H1 (cell line): ENCODE data around the gene MILR1. TPM values are rescaled to one million over a fixed set of nuclear protein-coding genes. Genes with fewer than 3 reads are reported as not detected.

Experiments used
- CTCF ChIA-PET: fragments of 300-600 bp; sonication (Branson Sonifier 250); formaldehyde crosslinking; loops from one replicate; lab custom pipeline; 2021; ENCODE audit not compliant: partially characterized antibody; lab: Charles Lee
- POLR2A ChIA-PET: fragments of 300-600 bp; sonication (Branson Sonifier 250); formaldehyde crosslinking; loops from one replicate; lab custom pipeline; 2021; ENCODE audit warnings: inconsistent platforms; ENCODE audit not compliant: partially characterized antibody; lab: Charles Lee
- DNase-seq, 2 experiments: peaks; one replicate each; pipeline versions ENCODE4 v3.0.0 to v3.0.0-alpha.2; 2010 to 2022; ENCODE audit warnings: low spot score in 2 of 2, low read depth in 1 of 2, mixed read lengths in 1 of 2
- FAIRE-seq: peaks from 2 replicates; lab custom pipeline; 2011; peaks lifted over from hg19 to GRCh38; lab: Jason Lieb, UNC
- H2AFZ ChIP-seq: 2 replicates; pipeline ENCODE4 v1.8.1; 2012; ENCODE audit warnings: low read length, inconsistent platforms
- H2AK5ac ChIP-seq: 2 replicates; pipeline ENCODE4 v1.6.1; 2013; ENCODE audit warnings: low read depth, low read length
- H2BK120ac ChIP-seq: replicated peaks from 2 replicates; pipeline ENCODE3; 2013; ENCODE audit warnings: low read depth, low read length, inconsistent platforms
- H2BK12ac ChIP-seq: 2 replicates; pipeline ENCODE4 v1.6.1; 2013; ENCODE audit warnings: low read depth, low read length
- H2BK15ac ChIP-seq: 2 replicates; pipeline ENCODE4 v1.6.1; 2013; ENCODE audit warnings: low read length
- H2BK20ac ChIP-seq: 2 replicates; pipeline ENCODE4 v1.6.1; 2013; ENCODE audit warnings: low read length
- H2BK5ac ChIP-seq: 2 replicates; pipeline ENCODE4 v1.6.1; 2013; ENCODE audit warnings: low read depth, low read length
- H3K14ac ChIP-seq: 2 replicates; pipeline ENCODE4 v1.6.1; 2013; ENCODE audit warnings: inconsistent platforms; ENCODE audit not compliant: insufficient read length
- H3K18ac ChIP-seq: 2 replicates; pipeline ENCODE4 v1.6.1; 2013; ENCODE audit warnings: low read length; ENCODE audit errors: extremely low read depth
- H3K23ac ChIP-seq: 2 replicates; pipeline ENCODE4 v1.6.1; 2013; ENCODE audit warnings: inconsistent platforms; ENCODE audit not compliant: insufficient read length
- H3K23me2 ChIP-seq: 2 replicates; pipeline ENCODE4 v1.6.1; 2013; ENCODE audit warnings: low read depth, low read length
- H3K27ac ChIP-seq: 2 replicates; pipeline ENCODE4 v1.6.1; 2011; ENCODE audit warnings: low read depth, low read length, inconsistent platforms
- H3K27me3 ChIP-seq, 4 experiments: replicated peaks in 1 of 4; 1 replicate in 1 of 4; 2 replicates in 3 of 4; pipeline versions ENCODE4 v1.6.1 to v1.8.1; 2011 to 2013; ENCODE audit warnings: low read length in 3 of 4, mild to moderate bottlenecking in 3 of 4, inconsistent platforms in 2 of 4, mixed read lengths in 2 of 4, moderate library complexity in 1 of 4; ENCODE audit not compliant: control insufficient read depth in 3 of 4, insufficient read depth in 3 of 4; ENCODE audit errors: extremely low read depth in 1 of 4
- H3K36me3 ChIP-seq, 4 experiments: 2 replicates each; pipeline versions ENCODE4 v1.6.1 to v1.8.1; 2011 to 2013; ENCODE audit warnings: mild to moderate bottlenecking in 4 of 4, low read length in 3 of 4, moderate library complexity in 2 of 4, control low read depth in 1 of 4, inconsistent platforms in 1 of 4; ENCODE audit not compliant: insufficient read depth in 4 of 4, control insufficient read depth in 2 of 4
- H3K4ac ChIP-seq: replicated peaks from 2 replicates; pipeline ENCODE3; 2013; ENCODE audit warnings: low read length, low read depth, mixed read lengths, inconsistent platforms; ENCODE audit not compliant: insufficient read length
- H3K4me1 ChIP-seq, 4 experiments: replicated peaks in 1 of 4; 1 replicate in 1 of 4; 2 replicates in 3 of 4; pipeline versions ENCODE4 v1.6.1 to v1.8.1; 2011 to 2013; ENCODE audit warnings: low read length in 3 of 4, inconsistent platforms in 2 of 4, mixed read lengths in 1 of 4; ENCODE audit not compliant: insufficient read depth in 4 of 4, control insufficient read depth in 3 of 4
- H3K4me2 ChIP-seq, 2 experiments: 2 replicates each; pipeline versions ENCODE4 v1.6.1 to v1.8.1; 2011 to 2013; ENCODE audit warnings: low read depth in 2 of 2, low read length in 2 of 2, control low read depth in 1 of 2, inconsistent platforms in 1 of 2, mild to moderate bottlenecking in 1 of 2; ENCODE audit not compliant: insufficient read depth in 1 of 2
- H3K4me3 ChIP-seq, 4 experiments: fragments of 200-600, 300-600 bp in 1 of 4; sonication (generic), shearing (Covaris generic), sonication (Bioruptor Twin) in 1 of 4; 2 replicates each; pipeline versions ENCODE4 v1.5.1 to v1.8.1; 2011 to 2016; ENCODE audit warnings: low read length in 4 of 4, low read depth in 3 of 4, control low read depth in 2 of 4, inconsistent platforms in 2 of 4, mild to moderate bottlenecking in 2 of 4, mixed read lengths in 1 of 4, moderate library complexity in 1 of 4; ENCODE audit not compliant: insufficient read depth in 2 of 4; ENCODE audit errors: extremely low read depth in 1 of 4
- H3K56ac ChIP-seq: replicated peaks from 2 replicates; pipeline ENCODE3; 2013; ENCODE audit warnings: low read depth, mild to moderate bottlenecking, mixed read lengths, low read length, inconsistent platforms; ENCODE audit not compliant: insufficient read length
- H3K79me1 ChIP-seq: 2 replicates; pipeline ENCODE4 v1.6.1; 2013; ENCODE audit warnings: low read depth, low read length, control low read depth
- H3K79me2 ChIP-seq, 2 experiments: 2 replicates each; pipeline versions ENCODE4 v1.6.1 to v1.8.1; 2012 to 2013; ENCODE audit warnings: low read length in 2 of 2, mild to moderate bottlenecking in 2 of 2, inconsistent platforms in 1 of 2; ENCODE audit not compliant: insufficient read depth in 2 of 2, control insufficient read depth in 1 of 2
- H3K9ac ChIP-seq, 4 experiments: replicated peaks in 1 of 4; 1 replicate in 1 of 4; 2 replicates in 3 of 4; pipeline versions ENCODE4 v1.6.1 to v1.8.1; 2011 to 2013; ENCODE audit warnings: low read depth in 3 of 4, low read length in 3 of 4, control low read depth in 2 of 4, mild to moderate bottlenecking in 2 of 4, moderate library complexity in 2 of 4, inconsistent platforms in 1 of 4; ENCODE audit errors: extremely low read depth in 1 of 4
- H3K9me3 ChIP-seq, 2 experiments: 2 replicates each; pipeline versions ENCODE4 v1.6.1 to v1.8.1; 2012 to 2013; ENCODE audit warnings: mild to moderate bottlenecking in 2 of 2, moderate library complexity in 2 of 2, control low read depth in 1 of 2, inconsistent platforms in 1 of 2, low read depth in 1 of 2, low read length in 1 of 2, mixed read lengths in 1 of 2; ENCODE audit not compliant: insufficient read depth in 2 of 2
- H4K20me1 ChIP-seq, 2 experiments: replicated peaks in 1 of 2; 2 replicates each; pipeline versions ENCODE3 to v1.8.1; 2011 to 2013; ENCODE audit warnings: inconsistent platforms in 2 of 2, low read length in 2 of 2, mild to moderate bottlenecking in 1 of 2; ENCODE audit not compliant: insufficient read depth in 2 of 2, control insufficient read depth in 1 of 2
- H4K5ac ChIP-seq: 2 replicates; pipeline ENCODE4 v1.6.1; 2013; ENCODE audit warnings: low read length, low read depth, mixed read lengths, inconsistent platforms; ENCODE audit not compliant: insufficient read length
- H4K8ac ChIP-seq: 2 replicates; pipeline ENCODE4 v1.8.0; 2013; ENCODE audit warnings: mild to moderate bottlenecking, moderate library complexity, low read length, inconsistent platforms; ENCODE audit not compliant: insufficient read depth; ENCODE audit errors: extremely low read depth
- H4K91ac ChIP-seq: replicated peaks from 2 replicates; pipeline ENCODE3; 2013; ENCODE audit warnings: low read length, mixed read lengths, inconsistent platforms; ENCODE audit not compliant: insufficient read length
- SAP30 ChIP-seq: fragments of 300-600 bp; sonication (generic); IDR thresholded peaks from 2 replicates; pipeline ENCODE4 v1.7.1; 2012; ENCODE audit warnings: low read length, moderate library complexity, mild to moderate bottlenecking, inconsistent platforms; ENCODE audit not compliant: insufficient read depth, insufficient replicate concordance
- SP1 ChIP-seq: IDR thresholded peaks from 2 replicates; pipeline ENCODE4 v1.6.1; 2011; ENCODE audit warnings: low read depth, low read length
- SUZ12 ChIP-seq: fragments of 200-600 bp; sonication (generic); IDR thresholded peaks from 2 replicates; pipeline ENCODE4 v1.6.1; 2012; ENCODE audit warnings: mild to moderate bottlenecking, inconsistent platforms, low read length, moderate library complexity, mixed read lengths
- TBP ChIP-seq: IDR thresholded peaks from 2 replicates; pipeline ENCODE4 v1.6.1; 2011; ENCODE audit warnings: low read depth, low read length, improper control_type of control experiment
- TEAD4 ChIP-seq: IDR thresholded peaks from 2 replicates; pipeline ENCODE4 v1.6.1; 2012; ENCODE audit warnings: low read depth, low read length, inconsistent platforms, mixed read lengths
- WGBS, 2 experiments: shearing (Covaris generic) in 1 of 2; methylation state at CpG; one replicate each; pipeline versions ENCODE4 v1.1.6 to v1.1.7; 2013 to 2015; ENCODE audit warnings: low lambda C conversion rate in 2 of 2, mixed read lengths in 2 of 2, inconsistent platforms in 1 of 2, low coverage in 1 of 2, missing lambda C conversion rate in 1 of 2; ENCODE audit not compliant: insufficient replicate concordance in 2 of 2, insufficient coverage in 1 of 2, insufficient read length in 1 of 2; ENCODE audit errors: extremely low coverage in 1 of 2, missing lambda C conversion rate in 1 of 2; 5-methylcytosine and 5-hydroxymethylcytosine counted together
- polyA plus RNA-seq, 7 experiments: library from polyadenylated mRNA; depleted of rRNA in 3 of 7; stranded (reverse) in 5 of 7; unstranded in 2 of 7; fragments of >200 nt in 5 of 7; fragments of 200-250 nt in 2 of 7; gene quantifications; 1 replicate in 5 of 7; 2 replicates in 1 of 7; 4 replicates in 1 of 7; pipeline versions ENCODE4 v1.2.1 to v1.2.3, GENCODE V29; 2011 to 2013; ENCODE audit warnings: missing spikeins in 2 of 7, mixed read lengths in 2 of 7
- total RNA-seq: library from RNA; stranded (reverse); fragmentation: NEBNext Ultra II Directional; extraction: Animal tissue kit (Norgen Biotek cat#: 25700); gene quantifications from 2 replicates; pipeline ENCODE4 v1.2.1, GENCODE V29; 2021

The MILR1 gene
- total and polyA plus RNA-seq, 2 of the 8 experiments (the other 6 are each of a cell fraction or from before 2014, with no cell fraction given): not detected

DNA sequence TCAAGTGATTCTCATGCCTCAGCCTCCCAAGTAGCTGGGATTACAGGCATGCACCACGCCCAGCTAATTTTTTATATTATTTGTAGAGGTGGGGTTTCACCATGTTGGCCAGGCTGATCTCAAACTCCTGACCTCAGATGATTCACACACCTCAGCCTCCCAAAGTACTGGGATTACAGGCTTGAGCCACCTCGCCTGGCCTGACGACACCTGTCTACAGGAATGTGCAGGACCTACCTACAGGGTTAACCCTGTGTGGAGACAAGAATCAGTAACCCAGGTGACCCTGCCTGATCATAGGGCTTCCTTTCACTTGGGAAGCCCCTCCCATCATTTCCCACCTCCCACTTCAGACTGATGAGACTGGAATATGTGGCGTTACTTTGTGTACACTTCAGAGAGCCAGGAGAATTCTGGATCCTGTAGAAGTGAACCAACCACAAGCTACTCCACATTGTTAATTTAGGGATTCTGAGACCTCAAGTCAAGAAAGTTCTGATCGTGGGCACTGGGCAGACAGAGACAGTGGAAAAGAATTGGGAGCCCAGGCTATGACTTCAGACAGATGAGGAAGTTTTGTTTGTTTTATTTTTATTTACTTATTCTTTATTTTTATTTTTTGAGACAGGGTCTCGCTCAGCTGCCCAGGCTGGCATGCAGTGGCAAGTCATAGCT is 5.7 kb upstream of the MILR1 start:
- no peak for DNase-seq
- no peak overlapping the region for H2BK5ac ChIP-seq
- ChIA-PET POLR2A (interaction anchor here (1.0 kb wide), 2 partner anchors 54 to 62 kb away, joined by 3 to 4 read pairs; partner anchors contain the start of gene POLG2), CTCF (interaction anchor here (0.6 to 2.6 kb wide), 4 partner anchors 19 to 122 kb away, joined by 3 to 9 read pairs (median 4); no protein-coding TSS in a partner anchor)
- H3K9ac ChIP-seq: no peak overlapping the region
- H3K14ac ChIP-seq: no peak overlapping the region
- H2AK5ac ChIP-seq: no peak overlapping the region
- 86% methylated on average over 6 of the region's 6 CpGs; no CpG with 5 or more reads in 1 of the 2 experiments for WGBS, 2 experiments
- no peaks in the 10 kb centered on the region for H3K23me2 ChIP-seq
- H4K20me1 ChIP-seq: no peaks in the 10 kb centered on the region
- no peak overlapping the region for H4K5ac ChIP-seq
- no peak overlapping the region for H4K91ac ChIP-seq
- H3K18ac ChIP-seq: no peak overlapping the region
- no peak for FAIRE-seq
- no peak for TF ChIP-seq TBP
- TF ChIP-seq SAP30: no peak
- no peak for TF ChIP-seq SP1
- TF ChIP-seq SUZ12: no peak
- TF ChIP-seq TEAD4: no peak
- no peak overlapping the region for H3K27ac ChIP-seq
- H3K4me3 ChIP-seq: no peak overlapping the region
- no peak overlapping the region for H2BK12ac ChIP-seq
- no peak overlapping the region for H2BK20ac ChIP-seq
- H3K56ac ChIP-seq: no peak overlapping the region
- H2BK120ac ChIP-seq: no peak overlapping the region
- no peak overlapping the region for H2AFZ ChIP-seq
- H3K4me1 ChIP-seq: no peaks in the 10 kb centered on the region
- no peak overlapping the region for H2BK15ac ChIP-seq
- H3K23ac ChIP-seq: no peak overlapping the region
- no peak overlapping the region for H3K4me2 ChIP-seq
- H4K8ac ChIP-seq: no peak overlapping the region
- no peaks in the 10 kb centered on the region for H3K79me1 ChIP-seq
- H3K9me3 ChIP-seq: peaks cover 8 to 16% of the 10 kb centered on the region in 2 experiments
- H3K79me2 ChIP-seq: no peaks in the 10 kb centered on the region
- H3K36me3 ChIP-seq: no peaks in the 10 kb centered on the region
- H3K4ac ChIP-seq: no peak overlapping the region
- H3K27me3 ChIP-seq: no peaks in the 10 kb centered on the region
